HG02623 (cell line): ENCODE measurements around the gene STX18.
"Not testable (repeated sequence)": the region's sequence is repeated elsewhere in the genome, so short reads cannot be mapped to it uniquely, and the experiment has no call there.

Experiments used
- ATAC-seq: cut with Tn5 transposase; IDR thresholded peaks from one replicate; pipeline ENCODE4 v1.9.1; 2021; ENCODE audit warnings: moderate library complexity; ENCODE audit not compliant: unreplicated experiment

The STX18 gene

DNA sequence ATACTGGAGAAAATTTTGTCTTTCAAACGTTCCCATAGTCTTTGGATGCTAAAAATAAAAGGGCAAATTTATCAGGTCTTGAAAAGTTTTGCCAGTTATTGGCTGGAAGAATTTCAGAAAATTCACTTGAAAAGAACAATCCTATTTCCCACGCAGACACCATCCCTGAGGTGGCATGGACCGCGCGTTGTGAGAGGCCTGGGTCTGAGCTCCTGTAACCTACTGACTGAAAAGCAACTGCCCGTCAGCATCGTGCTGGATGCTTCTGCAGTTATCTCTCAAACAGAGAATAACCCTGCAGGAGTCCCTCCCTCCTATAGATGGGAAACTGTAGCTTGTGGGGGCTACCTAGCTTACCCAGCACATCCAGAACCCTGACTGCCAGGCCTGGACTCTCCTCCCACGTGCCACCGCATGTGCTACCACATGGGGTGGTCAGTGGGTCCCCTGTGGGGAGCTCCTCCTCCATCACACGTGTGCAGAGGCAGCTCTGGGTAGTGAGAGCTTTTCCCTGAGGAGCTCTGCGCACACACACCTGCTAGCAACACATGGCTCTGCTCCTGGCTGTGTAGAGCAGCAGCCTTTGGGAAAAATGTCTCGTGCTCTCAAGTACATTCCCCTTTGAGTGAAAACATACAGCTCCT, 118.9 kb downstream of the STX18 start:
- ATAC-seq: no peak

DNA sequence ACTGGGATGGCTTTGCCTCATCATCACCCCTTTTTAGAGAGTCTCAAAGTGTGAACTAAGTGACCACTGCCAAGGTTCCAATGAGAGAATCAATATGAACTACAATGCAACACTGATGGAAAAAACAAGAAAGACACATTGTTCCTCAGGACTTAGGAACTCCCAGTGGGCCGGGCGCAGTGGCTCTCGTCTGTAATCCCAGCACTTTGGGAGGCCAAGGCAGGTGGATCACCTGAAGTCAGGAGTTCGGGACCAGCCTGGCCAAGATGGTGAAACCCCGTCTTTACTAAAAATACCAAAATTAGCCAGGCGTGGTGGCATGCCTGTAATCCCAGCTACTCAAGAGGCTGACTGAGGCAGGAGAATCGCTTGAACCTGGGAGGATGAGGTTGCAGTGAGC, 119.7 kb downstream of the STX18 start:
- not testable (repeated sequence) for ATAC-seq

DNA sequence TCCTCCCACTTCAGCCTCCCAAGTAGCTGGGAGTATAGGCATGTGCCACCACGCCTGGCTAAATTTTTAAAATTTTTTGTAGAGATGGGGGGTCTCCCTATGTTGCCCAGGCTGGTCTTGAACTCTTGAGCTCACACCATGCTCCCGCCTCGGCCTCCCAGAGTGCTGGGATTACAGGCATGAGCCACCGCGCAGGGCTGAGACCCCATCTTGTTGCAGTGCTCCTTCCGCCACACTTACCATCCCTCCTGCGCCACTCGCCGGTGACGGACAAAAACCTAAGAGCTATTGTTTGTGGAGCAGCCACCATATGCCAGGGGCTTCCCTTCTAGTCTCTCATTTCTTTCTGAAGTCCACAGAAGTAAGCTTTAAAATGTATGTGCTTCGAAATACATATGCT, 120.5 kb downstream of the STX18 start:
- ATAC-seq: no peak

DNA sequence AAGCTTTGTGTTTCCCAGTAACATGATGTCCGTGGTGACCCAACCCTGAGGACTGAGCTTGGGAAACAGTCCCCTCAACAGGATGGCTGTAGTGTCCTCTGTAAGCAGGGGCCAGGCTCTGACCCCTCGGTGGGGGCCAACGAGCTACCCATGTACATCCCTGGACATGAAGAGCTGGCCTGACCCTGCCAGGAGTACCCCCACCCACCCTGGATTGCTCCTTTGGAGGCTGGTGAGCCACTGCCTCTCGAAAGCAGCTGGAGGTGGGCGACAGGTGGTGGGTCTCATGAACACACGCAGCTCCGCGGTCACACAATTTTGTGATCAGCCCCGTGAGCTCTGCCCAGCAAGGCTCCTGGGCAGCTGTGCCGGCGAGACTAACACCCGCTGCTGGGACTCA, 121.4 kb downstream of the STX18 start:
- no peak for ATAC-seq

DNA sequence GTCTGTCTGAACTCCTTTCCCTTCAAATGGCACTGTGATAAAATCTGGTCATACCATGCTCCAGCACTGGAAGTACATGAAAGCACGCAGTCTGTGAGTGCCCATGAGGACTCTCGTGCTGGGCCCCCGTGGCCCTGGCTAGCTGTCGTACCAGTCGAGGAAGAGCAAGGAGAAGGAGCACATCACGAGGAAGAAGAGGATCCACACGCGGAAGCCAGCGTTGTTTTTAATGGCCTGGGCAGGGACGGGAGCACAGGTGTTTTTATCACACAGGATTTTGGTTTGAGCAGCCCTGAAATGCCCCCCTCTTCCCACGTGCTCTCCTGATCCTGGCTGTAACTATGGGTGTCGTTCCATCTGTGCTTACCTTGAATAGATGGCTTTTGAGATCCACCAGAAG, 122.0 kb downstream of the STX18 start:
- ATAC-seq: no peak

DNA sequence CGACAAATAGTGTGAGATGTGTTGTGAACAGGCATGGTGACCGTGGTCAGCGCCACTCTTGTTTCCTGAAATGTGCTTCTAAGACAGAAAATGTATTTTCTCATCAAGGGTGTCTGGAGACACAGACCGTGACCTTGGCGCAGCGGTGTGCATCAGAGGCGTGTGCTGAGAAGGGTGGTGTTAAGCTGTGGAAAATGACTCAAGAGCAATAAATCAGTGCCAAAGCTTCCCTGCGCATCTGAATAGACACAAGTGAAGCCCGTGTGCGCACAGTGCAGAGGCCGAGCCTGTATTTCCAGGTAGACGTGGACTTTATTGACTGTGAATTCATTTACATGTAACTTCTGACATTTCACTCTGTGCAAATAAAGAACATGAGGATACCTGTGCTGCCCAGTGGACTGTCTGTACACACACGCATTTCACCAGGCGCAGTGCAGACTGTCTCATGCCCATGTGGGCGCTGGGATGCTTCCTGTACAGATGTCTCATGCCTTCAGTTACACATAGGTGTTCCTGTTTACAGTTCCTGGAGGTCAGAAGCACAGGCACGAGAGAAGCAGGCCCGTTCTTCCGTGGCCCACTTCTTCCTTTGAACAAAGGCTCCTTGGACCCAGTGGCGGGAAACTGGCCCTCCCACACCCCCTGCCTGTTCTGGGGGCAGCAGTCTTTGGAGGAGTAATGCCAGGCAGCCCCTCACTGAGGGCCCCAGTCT, 123.0 kb downstream of the STX18 start:
- ATAC-seq: no peak

DNA sequence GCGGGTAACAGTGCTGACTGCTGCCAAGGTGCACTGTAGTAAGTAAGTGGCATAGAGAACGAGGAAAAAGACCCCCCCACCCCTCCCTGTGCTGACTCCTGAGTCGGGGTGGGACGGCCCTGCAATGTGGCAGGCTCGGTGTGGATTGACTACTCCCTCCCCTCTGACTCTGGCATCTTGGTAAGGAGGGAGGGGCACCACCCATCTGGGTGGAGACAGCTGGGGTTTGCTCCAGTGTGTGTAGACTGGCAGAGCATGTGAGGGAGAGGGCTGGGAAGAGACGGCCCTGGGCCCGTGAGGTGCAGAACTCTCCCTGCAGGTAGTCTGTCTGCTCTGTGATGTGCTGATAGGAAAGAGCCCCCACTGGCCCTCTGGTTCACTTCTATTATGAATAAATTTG, 124.0 kb downstream of the STX18 start:
- ATAC-seq: no peak

DNA sequence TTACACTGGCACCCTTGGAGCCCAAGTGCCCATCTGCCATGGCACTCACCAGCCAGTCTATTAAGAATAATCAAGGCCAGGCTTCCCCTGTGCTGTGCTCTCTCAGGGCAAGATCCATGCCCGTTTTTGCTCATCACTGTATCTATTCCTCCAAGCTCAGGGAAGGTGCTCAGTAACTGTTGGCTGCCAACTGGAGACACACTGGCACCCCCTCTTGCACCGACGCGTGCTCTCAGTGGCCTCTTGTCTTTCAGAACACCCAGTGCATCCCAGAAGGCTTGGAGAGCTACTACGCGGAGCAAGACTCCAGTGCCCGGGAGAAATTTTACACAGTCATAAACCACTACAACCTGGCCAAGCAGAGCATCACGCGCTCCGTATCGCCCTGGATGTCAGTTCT, 124.9 kb downstream of the STX18 start:
- ATAC-seq: no peak

DNA sequence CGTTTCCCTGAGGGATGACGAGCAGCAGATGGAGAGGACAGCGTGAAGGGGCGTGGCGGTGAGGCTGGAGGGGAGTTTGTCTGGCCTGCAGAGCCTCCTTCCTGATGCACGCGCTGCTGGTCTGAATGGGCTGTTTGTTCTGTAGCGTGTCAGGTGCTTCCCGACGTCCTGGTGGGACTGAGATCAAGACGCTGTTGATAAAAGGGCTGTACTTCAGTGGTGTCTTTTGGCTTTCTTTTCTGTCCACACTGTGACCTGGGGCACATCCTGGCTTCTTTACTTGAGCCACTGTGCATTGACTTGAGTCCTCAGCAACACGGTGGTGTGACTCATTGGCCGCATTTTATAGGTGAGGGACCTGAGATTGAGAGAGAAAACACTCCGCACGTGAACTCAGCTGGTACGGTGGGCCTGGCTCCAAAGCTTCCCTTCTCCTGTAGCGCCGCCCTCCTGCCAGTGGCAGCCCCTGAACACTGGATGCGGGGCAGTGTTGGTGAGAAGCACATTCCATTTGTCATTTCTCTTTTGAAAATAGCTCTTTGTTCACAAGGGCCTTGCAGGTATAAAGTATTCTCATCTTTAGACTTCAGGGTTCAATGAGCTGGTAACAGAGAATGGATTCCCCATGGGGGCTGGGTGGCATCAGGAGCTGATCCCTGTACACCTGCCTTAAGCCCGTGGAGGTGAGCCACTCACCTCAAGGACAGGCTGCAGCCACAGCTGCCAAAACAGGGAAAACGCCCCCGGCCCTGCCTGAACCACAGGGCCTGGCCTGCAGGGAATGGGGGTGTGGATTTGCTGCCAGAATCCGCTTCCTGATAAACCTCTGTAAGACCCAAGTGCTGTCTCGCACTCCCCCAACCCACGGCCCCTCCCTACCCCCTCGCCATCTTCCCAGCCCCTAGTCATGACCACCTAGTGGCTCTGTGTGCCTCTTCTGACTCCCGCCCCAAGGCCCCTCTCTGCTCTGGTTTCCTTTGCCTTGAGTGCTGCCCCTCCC, 125.7 kb downstream of the STX18 start:
- no peak for ATAC-seq

DNA sequence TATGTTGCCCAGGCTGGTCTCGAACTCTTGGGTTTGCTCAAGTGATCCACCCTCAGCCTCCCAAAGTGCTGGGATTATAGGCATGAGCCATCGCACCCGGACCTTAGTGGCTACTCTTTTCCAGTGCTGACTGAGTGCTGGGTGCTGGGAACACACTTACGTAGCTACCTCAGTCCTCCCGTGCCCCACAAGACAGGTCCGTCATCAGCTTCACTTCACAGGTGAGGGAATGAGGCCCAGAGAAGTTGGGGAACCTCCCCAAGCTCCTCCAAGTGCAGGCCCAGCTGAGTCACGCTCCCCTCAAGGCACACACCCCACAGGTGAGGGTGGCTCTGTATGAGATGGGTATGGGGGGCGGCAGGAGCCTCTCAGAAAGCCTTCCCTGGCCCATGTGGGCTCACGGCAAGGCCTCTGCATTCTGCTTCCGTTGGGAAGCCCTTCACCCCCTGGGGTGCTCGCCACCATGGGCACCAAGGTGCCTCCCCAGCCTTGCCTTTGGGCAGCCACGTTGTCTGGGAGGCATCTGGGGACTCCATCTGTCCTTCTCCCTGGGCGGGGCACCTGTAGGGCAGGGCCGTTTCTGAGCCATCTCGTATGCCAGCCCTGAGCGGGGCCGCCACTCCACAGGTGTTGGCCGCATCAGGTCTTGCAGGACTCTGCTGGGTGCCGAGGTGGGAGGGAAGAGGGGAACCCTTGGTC, 126.6 kb downstream of the STX18 start:
- no peak for ATAC-seq

DNA sequence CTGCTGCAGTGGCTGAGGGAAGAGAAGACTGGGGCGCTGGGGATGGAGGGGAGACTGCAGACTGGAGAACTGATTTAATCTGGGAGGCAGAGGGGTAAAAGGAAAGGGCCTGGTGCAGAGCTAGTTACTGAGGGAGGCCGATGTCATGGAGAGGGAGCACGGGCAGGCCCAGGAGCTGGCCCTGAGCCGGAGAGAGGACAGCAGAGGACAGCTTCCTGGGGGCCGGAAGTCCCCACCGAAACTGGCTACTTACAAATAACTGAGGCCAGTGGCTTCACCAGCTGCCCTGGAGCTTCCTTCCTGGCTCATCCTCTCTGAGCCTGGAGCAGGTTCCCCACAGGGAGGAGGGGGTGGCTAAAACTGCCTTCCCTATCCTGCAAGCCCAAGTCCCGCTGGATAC, 128.0 kb downstream of the STX18 start:
- ATAC-seq: no peak

DNA sequence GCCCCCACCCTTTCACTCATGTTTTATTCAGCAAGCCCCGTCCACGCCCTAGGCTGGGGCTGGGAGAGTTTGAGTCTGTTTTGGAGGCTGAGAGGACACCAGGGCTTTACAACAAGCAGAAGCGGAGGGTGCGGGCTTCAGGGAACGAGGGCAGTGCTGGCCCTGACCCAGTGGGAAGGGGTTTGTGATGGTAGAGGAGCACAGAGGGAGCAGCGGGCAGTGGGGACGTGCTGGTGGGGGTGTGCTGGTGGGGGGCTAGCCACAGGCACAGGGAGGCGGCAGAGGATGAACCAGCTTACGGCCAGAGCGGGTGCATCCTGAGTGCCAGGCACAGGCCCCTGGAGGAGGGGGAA, 128.5 kb downstream of the STX18 start:
- no peak for ATAC-seq

DNA sequence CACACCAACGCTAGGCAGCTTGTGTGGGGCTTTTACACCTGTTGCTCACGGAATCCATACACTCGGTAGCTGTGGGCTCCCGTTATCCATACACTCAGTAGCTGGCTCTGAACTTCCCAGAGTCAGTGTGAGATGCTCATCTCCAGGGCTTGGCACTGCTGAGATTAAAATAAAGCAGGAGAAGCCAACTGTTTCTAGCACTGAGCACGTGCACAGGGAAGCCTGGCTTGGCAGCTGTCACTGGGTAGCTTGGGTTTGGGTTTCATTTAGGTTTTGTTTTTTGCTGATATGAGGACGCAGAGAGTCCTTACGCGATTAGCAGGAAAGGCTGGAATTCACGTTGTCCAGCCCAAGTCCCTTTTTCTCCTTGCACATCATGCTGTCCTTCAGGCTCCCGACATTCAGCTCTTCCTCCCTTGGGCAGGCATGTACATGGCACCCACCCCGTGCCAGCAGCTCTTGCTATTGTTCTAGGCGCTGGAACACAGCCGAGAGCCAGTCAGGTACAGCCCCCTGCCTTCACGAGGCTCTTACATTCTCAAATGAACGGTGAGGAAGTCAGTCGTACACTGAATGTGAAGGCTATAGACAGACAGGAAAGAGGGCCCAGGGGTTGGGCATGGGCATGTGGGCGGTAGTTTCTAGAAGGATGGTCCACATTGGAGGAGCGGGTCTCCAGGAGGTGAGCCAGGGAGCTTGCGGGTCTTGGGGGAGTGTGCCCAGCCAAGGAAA, 129.0 kb downstream of the STX18 start:
- no peak for ATAC-seq

DNA sequence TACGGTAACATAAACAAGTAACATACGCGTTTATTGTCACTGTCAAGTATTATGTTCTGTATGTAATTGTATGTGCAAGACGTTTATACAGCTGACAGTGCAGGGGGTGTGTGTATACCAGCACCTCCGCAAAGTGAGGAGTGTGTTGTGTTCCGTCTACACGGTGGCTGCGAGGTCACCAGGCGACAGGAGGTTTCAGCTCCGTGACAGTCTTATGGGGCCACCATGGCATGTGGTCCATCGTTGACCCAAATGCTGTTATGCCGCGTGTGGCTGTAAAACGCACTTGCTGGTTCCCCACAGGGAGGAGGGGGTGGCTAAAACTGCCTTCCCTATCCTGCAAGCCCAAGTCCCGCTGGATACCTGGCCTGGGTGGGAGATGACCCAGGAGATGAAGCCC, 129.9 kb downstream of the STX18 start:
- no peak for ATAC-seq

DNA sequence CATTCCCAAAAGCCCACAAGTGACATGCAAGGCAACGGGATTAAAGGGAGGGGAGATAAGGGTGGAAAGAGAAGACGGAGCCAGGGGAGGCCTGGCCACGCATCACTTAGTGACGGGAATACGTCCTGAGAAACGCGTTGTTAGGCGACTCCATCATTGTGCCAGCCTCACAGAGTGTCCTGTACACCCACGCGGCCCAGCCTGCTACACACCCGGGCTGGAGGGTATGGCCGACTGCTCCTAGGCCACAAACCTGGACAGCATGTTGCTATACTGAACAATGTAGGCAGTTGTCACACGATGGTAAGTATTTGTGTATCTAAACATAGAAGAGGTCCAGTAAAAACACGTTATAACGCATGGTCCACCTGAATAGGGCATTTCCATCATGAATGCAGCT, 131.6 kb downstream of the STX18 start:
- no peak for ATAC-seq

DNA sequence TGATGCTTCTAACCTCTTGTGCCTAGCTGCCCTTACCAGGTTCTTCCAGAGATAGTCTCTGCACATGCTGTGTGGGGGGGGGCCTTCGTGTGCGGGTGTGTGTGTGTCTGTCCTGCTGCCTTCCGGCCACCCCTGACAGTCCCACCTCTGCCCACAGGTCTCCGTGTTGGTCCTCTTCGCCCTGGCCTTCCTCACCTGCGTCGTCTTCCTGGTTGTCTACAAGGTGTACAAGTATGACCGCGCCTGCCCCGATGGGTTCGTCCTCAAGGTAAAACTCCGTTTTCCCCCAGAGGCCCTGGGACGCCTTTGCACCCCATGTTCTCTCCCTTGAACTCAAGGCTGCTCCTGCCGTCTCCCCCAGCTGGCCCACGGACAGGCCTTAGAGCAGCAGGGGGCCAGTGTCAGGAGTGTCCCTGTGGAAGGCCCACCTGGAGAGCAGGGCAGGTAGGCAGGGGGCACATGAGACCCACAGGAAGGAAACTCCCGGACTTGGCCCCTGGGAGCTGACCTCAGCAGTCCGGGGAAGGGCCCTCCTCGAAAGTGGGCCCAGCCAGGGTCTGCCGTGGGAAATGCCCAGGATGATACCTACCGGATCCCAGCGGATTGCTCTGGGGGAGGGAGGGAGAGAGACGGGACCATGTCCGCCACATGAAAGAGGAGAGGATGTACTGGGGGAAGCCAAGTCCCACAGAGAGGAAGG, 132.3 kb downstream of the STX18 start:
- ATAC-seq: no peak

DNA sequence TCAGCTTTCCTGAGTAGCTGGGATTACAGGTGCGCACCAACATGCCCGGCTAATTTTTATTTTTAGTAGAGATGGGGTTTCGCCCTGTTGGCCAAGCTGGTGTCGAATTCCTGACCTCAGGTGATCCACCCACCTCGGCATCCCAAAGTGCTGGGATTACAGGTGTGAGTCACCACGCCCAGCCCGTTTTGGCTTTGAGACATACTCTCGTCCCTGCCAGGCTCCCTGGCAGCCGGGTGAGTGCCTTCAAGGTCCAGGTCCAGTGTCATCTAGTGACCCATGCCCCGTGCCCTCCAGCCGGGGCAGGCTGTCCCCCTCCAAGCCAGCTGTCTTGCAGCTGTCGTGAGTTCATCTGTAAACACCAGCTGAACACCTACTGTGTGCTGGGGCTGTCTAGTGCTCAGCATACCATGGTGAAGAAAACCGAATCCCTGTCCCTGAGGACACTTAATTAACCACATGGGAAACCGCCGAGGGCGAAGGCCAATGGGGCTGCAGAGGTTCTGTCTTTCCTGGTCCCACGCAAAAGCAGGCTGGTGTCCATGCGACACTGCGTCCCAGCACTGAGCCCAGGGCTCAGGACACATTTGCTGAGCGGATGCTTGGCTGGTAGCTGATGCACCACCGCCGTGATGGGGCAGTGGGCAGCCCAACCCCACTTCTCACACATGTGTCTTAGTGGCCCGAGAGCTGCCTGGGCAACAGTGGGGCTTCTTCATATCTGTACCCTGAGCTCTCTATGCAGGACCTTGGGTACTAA, 133.1 kb downstream of the STX18 start:
- no peak for ATAC-seq

DNA sequence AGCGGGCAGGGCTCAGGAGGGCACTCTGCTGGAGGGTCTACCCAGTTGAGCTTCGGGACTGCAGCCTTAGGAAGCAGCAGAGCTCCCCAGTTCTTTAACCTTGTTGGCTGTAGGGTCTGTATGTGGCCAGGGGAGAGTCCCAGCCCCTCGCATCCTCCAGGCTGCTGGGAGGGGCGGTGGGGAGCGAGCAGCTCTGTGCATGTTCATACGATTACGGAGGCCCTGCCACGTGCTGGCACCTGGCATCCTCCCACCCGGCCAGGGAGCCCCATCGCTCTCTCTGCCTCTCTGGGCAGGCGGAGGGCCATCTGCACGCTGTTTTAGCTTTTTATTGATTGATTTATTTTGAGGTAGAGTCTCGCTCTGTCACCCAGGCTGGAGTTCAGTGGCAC, 133.7 kb downstream of the STX18 start:
- no peak for ATAC-seq
